Breast epithelium (tissue), 4 donors: ENCODE data around the gene MORN4. TPM values are rescaled to one million over a fixed set of nuclear protein-coding genes. Genes with fewer than 3 reads are reported as not detected.
"Not testable (repeated sequence)": the region's sequence is repeated elsewhere in the genome, so short reads cannot be mapped to it uniquely, and the experiment has no call there.

Source experiments
- DNase-seq, 2 donors: peaks; one replicate each; pipeline ENCODE4 v3.0.0-alpha.2; 2019; ENCODE audit warnings: low spot score in 2 of 2
- H3K27ac ChIP-seq, 2 donors: fragments of 200-600 bp; sonication (generic) in 1 of 2; one replicate each; pipeline ENCODE4 v1.5.1; 2016 to 2019; ENCODE audit warnings: mild to moderate bottlenecking in 1 of 2
- H3K27me3 ChIP-seq, 2 donors: fragments of 200-600 bp; sonication (generic) in 1 of 2; one replicate each; pipeline versions ENCODE4 v1.5.1 to v1.6.0; 2017 to 2019; ENCODE audit warnings: control low read depth in 1 of 2, mild to moderate bottlenecking in 1 of 2
- H3K36me3 ChIP-seq: fragments of 200-600 bp; one replicate; pipeline ENCODE4 v1.5.1; 2019
- H3K4me1 ChIP-seq, 2 donors: fragments of 200-600 bp; sonication (generic); one replicate each; pipeline ENCODE4 v1.5.1; 2016 to 2019; ENCODE audit warnings: control low read depth in 1 of 2
- H3K4me3 ChIP-seq, 3 donors: fragments of 200-600 bp; sonication (generic); 1 replicate in 2 of 3; 2 replicates in 1 of 3; pipeline ENCODE4 v1.5.1; 2016 to 2019; ENCODE audit warnings: mild to moderate bottlenecking in 3 of 3, moderate library complexity in 2 of 3
- H3K9me3 ChIP-seq, 2 donors: fragments of 200-600 bp; sonication (generic) in 1 of 2; one replicate each; pipeline ENCODE4 v1.5.1; 2016 to 2019; ENCODE audit warnings: control low read depth in 1 of 2
- POLR2A ChIP-seq: fragments of 450-650 bp; IDR thresholded peaks from one replicate; pipeline ENCODE4 v1.6.1; 2016; ENCODE audit warnings: antibody characterized with exemption, mild to moderate bottlenecking, moderate library complexity
- POLR2AphosphoS5 ChIP-seq, 3 donors: sonication (generic); formaldehyde crosslinking; IDR thresholded peaks; one replicate each; pipeline ENCODE4 v1.6.1; 2017; ENCODE audit warnings: antibody characterized with exemption in 3 of 3
- intact Hi-C: fragments of 100-400 bp; cut with DNase I; formaldehyde crosslinking; loops from one replicate; pipeline ENCODE4 v1.15.1; 2023; ENCODE audit warnings: low total_unique reads
- total RNA-seq, 3 donors: library from RNA; depleted of rRNA; stranded (reverse); fragments of >200 nt; gene quantifications; one replicate each; pipeline ENCODE4 v1.1.0, GENCODE V29; 2016
- TF ChIP-seq, protein P1 (sequence below), 3 donors: fragments of 450-650 bp; IDR thresholded peaks; one replicate each; pipeline ENCODE4 v1.5.1; 2016 to 2017; ENCODE audit warnings: antibody characterized with exemption in 3 of 3, mild to moderate bottlenecking in 3 of 3, moderate library complexity in 3 of 3

Gene MORN4
- total RNA-seq, 3 donors from 2014 or later: 3.5 to 9.4 (median 6.9) TPM

DNA sequence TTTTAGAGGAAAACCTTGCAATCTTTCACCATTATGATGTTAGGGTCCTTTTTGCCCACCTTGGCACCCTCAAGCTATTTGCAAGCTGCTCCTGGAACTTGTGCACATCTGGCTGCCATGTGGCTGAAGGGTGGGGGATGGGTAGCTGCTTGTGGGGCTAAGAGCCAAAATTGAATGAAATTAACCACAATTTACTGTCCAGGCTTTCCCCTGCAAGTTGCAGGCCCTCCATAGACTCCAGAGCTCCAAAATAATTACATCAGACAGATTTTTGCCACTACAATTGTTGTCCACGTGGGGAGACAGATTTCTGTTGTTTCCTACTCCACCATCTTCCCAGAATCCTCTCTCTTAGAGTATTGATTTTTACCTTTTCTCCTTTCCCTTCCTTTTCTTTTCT, 26.3 kb upstream of the MORN4 start:
- H3K27me3 ChIP-seq: no peaks in the 10 kb centered on the region
- H3K36me3 ChIP-seq: peaks cover 6% of the 10 kb centered on the region
- no peaks in the 10 kb centered on the region for H3K9me3 ChIP-seq
- intact Hi-C loops: no loop called here
- H3K4me3 ChIP-seq: no peak overlapping the region
- TF ChIP-seq, protein P1, sequence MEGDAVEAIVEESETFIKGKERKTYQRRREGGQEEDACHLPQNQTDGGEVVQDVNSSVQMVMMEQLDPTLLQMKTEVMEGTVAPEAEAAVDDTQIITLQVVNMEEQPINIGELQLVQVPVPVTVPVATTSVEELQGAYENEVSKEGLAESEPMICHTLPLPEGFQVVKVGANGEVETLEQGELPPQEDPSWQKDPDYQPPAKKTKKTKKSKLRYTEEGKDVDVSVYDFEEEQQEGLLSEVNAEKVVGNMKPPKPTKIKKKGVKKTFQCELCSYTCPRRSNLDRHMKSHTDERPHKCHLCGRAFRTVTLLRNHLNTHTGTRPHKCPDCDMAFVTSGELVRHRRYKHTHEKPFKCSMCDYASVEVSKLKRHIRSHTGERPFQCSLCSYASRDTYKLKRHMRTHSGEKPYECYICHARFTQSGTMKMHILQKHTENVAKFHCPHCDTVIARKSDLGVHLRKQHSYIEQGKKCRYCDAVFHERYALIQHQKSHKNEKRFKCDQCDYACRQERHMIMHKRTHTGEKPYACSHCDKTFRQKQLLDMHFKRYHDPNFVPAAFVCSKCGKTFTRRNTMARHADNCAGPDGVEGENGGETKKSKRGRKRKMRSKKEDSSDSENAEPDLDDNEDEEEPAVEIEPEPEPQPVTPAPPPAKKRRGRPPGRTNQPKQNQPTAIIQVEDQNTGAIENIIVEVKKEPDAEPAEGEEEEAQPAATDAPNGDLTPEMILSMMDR (IDR thresholded peaks at IDR 0.05): no peak
- TF ChIP-seq POLR2AphosphoS5 (IDR thresholded peaks at IDR 0.05) (no peak), POLR2A (no peak)
- DNase-seq: no peak
- no peaks in the 10 kb centered on the region for H3K4me1 ChIP-seq
- H3K27ac ChIP-seq: no peak overlapping the region

DNA sequence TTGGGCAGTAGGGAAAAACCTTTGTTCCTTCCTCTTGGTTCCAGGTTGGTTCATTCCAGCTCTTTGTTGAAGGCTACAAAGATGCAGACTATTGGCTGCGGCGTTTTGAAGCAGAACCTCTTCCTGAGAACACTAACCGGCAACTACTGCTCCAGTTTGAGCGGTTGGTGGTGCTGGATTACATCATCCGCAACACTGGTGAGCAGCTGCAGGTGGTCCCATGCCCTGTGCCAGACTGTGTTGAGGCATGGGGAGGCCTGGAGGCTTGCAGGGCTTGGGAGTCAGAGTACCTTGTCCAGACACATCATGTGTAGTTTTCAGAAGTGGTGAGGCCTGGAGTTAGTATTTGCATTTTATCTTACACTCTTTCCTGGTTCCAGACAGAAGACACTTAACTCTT, 23.5 kb upstream of the MORN4 start:
- Histone ChIP-seq H3K27ac (no peak overlapping the region), H3K36me3 (peaks cover 6% of the 10 kb centered on the region), H3K4me1 (no peaks in the 10 kb centered on the region), H3K4me3 (no peak overlapping the region), H3K9me3 (no peaks in the 10 kb centered on the region), H3K27me3 (no peaks in the 10 kb centered on the region)
- intact Hi-C loops: no loop called here
- DNase-seq: no peak
- no peak for TF ChIP-seq POLR2AphosphoS5 (IDR thresholded peaks at IDR 0.05)
- TF ChIP-seq POLR2A: no peak
- TF ChIP-seq, protein P1 (IDR thresholded peaks at IDR 0.05): no peak

DNA sequence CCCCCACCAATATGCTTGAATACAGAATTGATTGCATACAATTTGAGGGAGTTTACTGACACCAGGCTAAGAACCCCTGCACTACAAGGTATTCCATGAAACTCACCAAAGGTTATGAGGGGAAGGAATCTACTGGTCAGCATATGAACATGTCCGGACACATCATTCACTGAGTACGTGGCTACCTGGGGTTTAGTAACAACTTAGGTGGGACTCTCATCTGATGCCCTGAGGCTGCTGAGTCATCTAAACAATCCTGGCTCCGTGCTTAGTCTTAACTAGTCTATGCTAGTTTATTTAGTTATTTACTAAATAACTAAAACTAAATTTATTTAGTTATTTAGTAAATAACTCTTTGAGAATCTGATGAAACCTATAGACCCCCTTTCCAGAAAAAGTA, 18.5 kb upstream of the MORN4 start:
- Histone ChIP-seq H3K4me1 (no peaks in the 10 kb centered on the region), H3K36me3 (peaks cover 3% of the 10 kb centered on the region), H3K9me3 (no peaks in the 10 kb centered on the region), H3K27me3 (no peaks in the 10 kb centered on the region), H3K4me3 (no peak overlapping the region), H3K27ac (no peak overlapping the region)
- intact Hi-C loops: no loop called here
- TF ChIP-seq POLR2AphosphoS5 (IDR thresholded peaks at IDR 0.05) (no peak), POLR2A (no peak)
- TF ChIP-seq, protein P1 (IDR thresholded peaks at IDR 0.05): no peak
- DNase-seq: no peak

DNA sequence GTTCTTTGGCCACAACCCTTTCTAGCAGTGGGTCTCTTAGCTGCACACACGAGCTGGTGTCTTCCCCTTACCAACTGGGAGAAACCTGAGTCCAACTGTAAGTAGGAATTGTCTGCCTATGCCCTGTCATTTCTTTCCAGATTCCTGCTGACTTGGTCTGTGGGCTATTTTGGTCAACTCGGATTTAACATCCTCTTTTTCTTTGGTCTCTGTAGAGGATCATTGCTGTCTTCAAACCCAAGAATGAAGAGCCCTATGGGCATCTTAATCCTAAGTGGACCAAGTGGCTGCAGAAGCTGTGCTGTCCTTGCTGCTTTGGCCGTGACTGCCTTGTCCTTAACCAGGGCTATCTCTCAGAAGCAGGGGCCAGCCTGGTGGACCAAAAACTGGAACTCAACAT, 17.4 kb upstream of the MORN4 start:
- peak overlapping the region; percentile 12 to 62 for H3K27ac ChIP-seq
- no peak overlapping the region for H3K4me3 ChIP-seq
- DNase-seq: no peak
- intact Hi-C loops: no loop called here
- H3K36me3 ChIP-seq: no peaks in the 10 kb centered on the region
- H3K4me1 ChIP-seq: no peaks in the 10 kb centered on the region
- TF ChIP-seq POLR2A (no peak), POLR2AphosphoS5 (IDR thresholded peaks at IDR 0.05) (no peak)
- TF ChIP-seq, protein P1 (IDR thresholded peaks at IDR 0.05): no peak
- H3K9me3 ChIP-seq: no peaks in the 10 kb centered on the region
- H3K27me3 ChIP-seq: no peaks in the 10 kb centered on the region

DNA sequence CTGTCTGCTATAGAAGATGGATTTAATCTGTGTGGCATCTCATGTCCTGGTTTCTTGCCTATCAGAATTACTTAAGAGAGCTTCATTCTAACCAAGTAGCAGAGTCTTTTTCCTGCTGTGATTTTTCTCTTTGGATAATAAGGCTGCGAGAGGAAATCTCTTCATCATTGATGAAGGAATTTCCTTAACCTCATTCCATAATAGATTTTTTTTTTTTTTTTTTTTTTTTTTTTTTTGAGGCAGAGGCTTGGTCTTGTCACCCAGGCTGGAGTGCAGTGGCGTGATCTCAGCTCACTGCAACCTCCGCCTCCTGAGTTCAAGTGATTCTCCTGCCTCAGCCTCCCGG, 16.1 kb upstream of the MORN4 start:
- H3K4me3 ChIP-seq, H3K4me1 ChIP-seq, H3K9me3 ChIP-seq, H3K36me3 ChIP-seq, intact Hi-C loops, DNase-seq, H3K27me3 ChIP-seq: not testable (repeated sequence)
- H3K27ac ChIP-seq: peak overlapping the region; percentile 50 to 78
